GM18873 (cell line): ENCODE results near the gene CIB2.
"Not testable (repeated sequence)": the region's sequence is repeated elsewhere in the genome, so short reads cannot be mapped to it uniquely, and the experiment has no call there.

Experiments used
- ATAC-seq: cut with Tn5 transposase; IDR thresholded peaks from one replicate; pipeline ENCODE4 v1.9.1; 2021; ENCODE audit warnings: mild to moderate bottlenecking, moderate library complexity, moderate number of reproducible peaks; ENCODE audit not compliant: unreplicated experiment, low FRiP score

The CIB2 gene

DNA sequence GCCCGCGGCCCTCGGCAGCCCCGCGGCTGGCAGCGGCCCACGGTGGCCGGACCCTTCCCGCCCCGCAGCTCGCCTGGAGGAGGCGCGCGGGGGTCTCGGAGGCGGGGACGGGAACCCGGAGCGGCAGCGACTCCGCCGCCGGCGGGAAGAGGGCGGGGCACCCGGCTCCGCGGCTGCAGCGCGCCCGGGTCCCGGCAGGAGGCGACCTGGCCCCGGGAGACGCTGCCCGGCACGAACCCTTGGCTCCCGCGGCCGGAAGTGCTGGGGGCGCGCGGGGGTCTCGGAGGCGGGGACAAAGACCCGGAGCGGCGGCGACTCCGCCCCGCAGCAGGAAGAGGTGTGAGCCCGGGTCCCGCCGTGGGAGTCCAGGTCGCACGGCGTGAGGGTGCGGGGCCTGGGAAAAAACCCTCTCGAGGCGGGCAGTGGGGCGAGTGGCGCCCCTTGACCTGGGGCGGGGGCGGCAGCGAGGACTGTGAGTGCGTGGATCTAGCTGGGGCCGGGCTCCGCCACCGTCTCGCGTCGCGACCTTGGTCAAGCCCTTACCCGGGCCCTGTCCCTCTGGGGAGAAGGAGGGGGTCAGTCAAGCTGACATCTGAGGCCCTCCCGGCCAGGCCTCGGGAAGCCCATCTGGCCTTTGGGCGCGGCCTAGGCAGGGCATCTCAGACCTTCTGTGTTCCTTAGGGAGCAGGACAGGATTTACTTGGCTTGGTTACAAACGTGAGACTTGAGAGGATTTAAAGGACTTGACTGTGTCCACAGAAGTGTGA is at the start of gene CIB2:
TSS of gene CIB2 (minus strand) at position 151 of the 767 bp plus-strand sequence. CDS start 230 bp downstream, outside the sequence.
- ATAC-seq = no peak

DNA sequence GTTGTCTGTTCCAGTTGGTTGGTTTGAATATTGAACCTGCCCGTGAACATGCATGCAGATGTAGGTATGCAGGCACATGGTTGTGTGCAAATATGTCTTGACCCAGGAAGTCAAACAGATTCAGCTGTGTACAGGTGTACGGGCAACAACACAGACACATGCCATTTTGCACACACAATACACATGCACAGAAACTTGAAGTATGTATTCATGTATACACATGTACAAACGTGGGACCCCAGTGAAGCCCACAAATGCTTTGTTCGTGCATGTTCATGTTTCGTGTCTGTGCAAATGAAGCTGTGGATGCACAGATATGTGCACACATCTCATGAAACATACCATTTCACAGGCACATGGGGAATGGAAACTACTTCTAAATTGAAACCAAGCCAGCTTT is 48.7 kb upstream of the CIB2 start:
- no peak for ATAC-seq

DNA sequence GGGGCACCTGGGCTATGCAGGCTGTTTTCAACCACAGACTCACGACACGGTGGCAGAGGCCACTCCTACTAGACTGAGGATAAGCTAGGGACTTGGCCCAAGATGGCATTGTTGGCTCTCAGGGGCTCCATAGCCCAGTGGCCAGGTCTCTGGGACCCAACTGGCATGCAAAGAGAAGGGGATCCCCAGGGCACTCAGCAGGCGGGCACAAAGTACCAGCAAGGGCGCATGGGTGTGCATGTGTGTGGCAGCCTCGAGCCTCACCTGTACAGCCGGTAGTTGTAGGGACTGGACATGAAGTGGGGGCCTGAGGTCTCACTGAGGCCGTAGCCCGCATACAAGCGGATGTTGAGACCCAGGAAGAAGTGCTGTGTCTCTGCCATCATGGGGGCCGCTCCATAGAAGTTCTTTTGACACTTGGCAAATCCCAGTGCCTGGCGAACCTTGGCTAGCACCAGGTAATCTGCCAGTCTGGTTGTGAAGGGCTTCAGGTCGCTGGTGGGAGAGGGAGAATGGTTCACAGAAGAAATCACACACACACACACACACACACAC is 48.1 kb upstream of the CIB2 start:
- ATAC-seq = no peak

DNA sequence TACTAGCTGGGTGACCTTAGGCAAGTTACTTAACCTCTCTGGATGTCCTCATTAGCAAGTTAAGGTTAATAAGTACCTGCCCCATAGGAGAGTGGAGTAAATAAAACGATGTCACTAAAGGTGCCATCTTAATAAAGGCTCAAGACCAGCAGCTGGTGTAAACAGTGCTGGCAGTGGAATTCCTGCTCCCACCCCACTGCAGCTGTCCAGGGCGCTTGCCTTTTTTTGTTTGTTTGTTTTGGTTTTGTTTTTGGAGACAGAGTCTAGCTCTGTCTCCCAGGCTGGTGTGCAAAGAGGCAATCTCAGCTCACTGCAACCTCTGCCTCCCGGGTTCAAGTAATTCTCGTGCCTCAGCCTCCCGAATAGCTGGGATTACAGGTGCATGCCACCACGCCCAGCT is 46.8 kb upstream of the CIB2 start:
- no peak for ATAC-seq

DNA sequence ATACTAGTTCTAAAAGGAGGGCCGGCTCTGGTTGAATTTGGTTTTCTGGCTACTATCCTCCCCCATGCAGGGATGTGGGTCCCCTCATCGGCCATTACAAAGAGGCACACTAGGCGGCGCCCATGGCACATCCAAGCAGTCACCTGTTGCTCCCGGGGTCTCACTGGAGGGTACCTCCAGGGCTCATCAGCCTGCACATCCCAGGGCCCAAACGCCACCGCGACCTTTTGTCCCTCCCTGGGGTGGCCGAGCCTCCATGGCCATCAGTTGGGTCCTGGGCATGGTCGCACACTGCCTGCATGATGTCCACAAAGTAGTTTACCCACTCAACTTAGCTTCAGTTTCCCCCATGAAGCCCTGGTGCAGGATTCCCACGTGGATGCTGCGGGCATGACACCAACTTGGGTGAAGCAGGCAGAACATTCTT is 46.2 kb upstream of the CIB2 start:
- no peak for ATAC-seq

DNA sequence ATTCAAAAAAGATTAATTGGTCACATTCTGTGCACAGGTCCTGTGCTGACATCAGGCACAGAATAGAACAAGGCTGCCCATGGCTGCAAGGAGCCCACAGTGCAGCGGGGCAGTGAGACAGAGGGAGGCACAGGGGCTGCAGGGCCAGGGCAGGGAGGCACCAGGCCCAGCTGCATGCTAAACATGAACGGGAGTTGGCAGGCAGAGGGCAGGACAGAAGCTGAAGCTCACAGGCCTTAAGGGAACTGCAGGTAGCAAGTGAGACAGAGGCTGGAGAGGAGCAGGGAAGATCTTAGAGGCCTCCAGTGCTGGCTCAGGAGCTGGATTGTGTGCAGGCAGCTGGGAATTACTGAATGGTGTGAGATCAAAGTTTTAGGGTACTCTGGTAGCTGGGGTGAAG is 44.1 kb upstream of the CIB2 start:
- no peak for ATAC-seq

DNA sequence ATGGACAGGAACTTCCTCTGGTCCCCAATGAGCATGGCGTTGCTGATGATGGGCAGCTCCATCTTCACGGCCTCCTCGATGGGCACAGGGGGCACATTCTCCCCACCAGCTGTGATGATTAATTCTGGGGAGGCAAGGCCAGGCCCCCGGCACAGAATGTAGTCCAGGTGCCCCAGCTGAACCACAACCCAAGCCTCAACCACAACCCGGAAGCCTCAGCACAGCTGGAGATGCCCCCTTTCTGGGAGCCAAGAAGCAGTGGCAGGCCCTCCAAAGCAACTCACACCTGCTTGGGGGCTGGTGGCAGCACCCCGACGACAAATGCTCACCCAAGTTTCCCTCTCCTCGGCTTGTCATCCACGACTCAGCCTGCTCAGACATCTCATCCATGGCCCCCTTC is 43.2 kb upstream of the CIB2 start:
- ATAC-seq = no peak

DNA sequence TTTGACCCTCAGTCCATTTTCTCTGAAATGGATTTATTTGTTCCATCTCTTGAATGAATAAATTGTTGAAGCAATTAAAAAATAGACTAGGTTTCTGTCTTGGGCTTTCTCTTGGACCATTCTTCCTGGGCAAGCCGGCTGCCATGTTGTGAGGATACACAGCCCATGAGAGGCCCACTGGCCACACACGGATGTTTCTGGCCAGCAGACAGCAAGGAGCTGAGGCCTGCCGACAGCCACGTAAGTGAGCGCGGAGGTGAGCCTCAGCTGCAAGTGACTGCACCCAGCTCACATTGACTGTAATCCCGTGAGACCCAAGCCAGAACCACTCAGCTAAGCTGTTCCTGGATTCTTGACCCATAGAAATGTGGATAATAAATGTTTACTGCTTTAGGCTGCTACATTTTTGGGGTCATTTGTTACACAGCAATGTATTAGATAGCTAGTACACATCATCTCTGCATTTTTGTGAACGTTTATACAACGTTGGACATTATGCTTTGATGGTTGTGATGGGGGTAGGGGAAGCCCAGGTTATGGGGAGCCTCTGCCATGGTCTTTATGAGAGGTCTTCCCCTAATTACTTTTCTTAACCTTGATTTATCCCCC is 40.7 kb upstream of the CIB2 start:
- ATAC-seq = no peak

DNA sequence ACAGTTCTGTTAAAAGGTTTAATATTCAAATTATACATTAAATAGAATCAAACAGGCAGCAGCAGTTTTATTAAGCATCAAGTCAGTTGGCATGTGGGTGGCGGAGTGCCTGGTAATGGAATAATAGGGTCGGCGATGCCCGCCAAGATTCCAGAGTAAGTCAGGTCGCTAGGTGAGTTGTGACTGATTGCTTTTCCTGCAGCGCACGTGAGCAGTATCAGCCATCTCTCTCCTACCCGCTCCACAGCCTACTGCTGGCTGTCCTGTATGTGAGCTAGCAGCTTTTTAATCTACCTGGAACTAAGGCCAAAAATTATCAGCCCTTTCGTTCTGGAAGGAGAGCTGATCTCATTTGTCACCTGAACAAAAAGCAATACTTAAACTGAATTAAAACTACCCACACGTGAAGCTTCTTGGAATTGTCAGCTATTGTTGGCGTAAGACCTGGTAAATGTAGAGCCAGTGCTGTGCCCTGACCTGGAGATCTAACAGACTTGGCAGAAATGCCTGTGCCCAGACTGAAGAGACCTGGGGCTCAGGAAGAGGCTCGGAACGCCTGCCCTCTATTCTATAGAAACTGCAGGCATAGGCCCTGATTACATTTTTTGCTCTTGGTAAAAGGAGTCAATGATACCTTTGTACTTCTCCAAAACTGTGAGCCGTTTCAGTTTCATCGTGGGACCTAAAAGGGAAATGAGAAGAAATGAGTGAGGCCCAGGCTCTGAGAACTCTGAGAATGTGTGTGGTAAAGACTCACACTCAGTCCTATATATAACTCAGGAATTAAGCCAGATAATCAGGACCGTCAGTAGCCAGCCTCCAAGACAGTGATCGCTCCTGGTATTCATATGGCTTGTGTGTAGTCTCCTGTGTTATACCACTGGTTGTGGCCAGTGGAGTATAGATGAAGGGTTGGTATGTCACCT is 39.9 kb upstream of the CIB2 start:
- ATAC-seq = no peak

DNA sequence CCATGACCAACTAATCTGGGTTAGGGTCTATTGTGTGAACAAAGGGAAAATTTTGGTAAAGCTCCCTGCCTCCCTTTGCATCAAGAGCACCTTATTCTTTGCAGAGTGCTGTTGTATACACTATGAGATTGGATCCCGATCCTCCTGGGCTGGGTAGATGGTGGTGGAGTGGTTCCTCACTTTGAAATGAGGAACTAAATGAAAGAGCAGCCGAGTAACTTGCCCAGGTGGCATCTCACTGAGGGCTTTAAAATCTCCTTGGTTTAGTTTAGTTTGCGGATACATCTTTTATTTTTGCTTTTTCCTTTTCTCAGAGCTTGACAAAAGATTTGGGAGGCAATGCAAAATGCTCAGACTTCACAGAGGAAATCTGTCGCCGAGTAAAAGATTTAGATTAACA is 37.4 kb upstream of the CIB2 start:
- ATAC-seq = no peak

DNA sequence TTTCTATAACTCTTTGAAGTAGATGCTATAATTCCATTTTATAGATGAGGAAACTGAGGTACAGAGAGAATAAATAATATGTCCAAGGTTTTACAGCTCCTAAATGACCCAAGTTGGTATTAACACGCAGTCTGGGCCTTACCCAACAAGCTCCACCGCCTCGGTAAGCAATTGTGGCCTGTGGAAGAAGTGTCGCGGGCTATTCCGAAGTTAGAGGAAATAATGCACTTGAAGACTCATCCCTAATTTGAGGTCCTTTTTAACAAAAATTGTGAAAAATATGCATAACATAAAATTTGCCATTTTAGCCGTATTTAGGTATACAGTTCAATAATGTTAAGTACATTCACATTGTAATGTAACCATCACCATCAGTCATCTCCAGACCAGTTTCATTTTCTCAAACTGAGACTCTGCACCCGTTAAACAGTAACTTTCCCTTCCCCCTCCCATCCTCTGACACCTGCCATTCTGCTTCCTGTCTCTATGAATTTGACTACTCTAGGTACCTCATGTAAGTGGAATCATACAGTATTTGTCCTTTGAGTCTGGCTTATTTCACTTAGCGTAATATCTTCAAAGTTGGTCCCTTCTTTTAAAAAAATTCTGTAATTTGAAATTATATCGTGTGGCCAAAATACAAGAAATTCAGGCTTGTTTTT is 36.1 kb upstream of the CIB2 start:
- ATAC-seq = peak; percentile 65

DNA sequence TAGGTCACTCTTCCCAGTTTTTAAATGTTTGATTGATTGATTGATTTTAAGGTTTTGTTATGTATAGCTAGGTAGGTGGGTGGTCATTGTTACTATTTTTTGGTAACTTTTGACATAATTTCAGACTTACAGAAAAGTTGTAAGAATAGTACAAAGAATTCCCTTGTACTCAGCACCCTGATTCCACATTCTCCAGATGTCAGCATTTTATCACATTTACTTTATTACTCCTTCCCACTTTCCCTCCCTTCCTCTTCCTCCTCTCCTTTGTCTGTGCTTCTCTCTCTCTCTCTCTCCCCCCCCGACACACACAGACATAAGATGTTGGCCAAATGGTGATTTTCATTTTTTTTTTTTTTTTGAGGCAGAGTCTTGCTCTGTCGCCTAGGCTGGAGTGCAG is 32.8 kb upstream of the CIB2 start:
- ATAC-seq = no peak

DNA sequence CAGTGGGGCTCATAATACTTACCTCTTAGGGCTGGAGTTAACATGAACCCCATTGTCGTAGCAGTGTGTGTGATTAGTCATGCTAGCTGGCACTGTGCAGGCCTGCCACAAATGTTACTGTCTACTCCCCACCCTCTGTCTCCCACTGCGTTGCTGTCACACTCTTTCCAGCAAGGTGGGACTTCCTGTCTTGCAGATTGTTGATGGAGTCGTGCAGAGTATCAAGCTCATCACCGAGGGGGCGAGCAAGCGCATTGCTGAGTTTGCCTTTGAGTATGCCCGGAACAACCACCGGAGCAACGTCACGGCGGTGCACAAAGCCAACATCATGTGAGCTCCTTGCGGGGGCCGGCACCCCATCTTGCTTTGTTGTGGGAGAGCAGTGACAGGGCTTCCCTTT is 30.8 kb upstream of the CIB2 start:
- no peak for ATAC-seq

DNA sequence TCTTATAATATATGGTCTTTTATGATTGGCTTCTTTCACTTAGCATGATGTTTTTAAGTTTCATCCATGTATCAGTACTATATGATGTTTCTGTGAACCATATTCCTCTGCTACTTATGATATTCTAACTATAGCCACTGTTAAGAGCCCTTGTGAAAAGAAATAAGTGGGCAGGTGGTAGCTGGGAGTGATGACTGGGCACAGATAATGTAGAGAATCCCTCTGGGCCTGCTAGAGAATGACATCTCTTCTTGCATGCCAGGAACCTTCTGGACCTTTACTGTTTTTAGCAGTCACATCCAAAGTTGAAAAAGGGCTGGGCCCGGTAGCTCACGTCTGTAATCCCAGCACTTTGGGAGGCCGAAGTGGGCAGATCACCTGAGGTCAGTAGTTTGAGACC is 28.1 kb upstream of the CIB2 start:
- ATAC-seq = no peak

DNA sequence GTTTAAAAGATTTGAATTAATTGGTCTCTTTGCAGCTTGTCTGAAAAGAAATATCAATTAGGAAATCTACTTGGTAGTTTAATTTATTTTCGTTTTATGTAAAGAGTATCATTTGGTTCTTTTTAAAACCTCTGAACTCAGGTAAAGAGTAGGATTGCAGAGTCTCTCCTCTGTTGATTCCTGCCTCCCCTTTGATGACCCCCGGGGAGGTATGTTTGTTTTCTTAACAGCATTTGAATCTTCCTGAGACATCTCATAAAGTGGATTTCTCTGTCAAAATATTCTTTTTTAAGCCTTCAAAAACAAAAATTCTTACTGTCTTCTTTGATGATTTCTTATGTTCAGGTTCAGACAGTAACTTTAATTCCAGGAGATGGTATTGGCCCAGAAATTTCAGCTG is 26.0 kb upstream of the CIB2 start:
- ATAC-seq = no peak

DNA sequence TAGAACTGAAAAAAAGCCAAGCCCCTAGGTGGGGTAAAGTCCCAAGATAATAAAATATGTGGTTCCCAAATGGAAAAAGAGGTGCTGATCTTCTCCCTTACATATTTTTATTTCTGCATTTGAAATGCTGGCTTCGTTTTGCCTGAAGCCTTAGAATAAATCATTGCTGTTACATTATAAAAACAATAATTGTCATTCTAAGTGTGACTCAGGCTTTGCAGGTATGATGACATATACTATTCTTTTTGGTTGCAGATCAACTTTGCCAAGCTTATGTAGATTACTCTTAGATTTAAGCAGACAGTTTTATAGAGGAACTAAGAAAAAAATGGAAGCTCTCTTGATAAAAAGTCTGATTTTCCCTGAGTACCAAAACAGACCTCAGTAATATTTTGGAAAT is 25.4 kb upstream of the CIB2 start:
- no peak for ATAC-seq

DNA sequence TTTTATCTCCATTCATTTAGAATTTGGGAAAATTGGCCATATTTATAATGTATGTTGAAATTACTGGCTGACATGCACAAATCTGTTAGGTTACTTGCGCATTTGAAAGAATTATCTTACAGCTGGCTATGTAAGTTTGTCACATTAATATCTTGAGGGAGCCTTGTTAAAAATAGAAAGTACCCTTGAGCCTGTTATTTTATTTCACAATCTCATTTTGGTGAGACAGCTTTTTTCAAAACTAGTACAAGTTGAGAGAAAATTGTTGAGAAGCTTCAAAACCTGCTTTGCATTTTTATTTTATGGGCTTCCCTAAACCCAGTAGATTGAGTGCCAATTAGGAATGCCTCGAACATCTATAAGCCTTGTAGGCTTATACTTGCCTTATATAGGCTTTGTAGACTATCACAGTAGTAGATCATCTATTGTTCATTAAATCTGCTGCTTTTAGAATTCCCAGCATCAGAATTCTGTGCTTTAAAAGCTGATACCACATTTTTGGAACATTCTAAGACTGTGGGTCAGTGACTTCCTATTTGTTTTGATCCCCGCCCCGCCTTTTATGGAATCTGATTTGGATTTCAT is 24.2 kb upstream of the CIB2 start:
- ATAC-seq = no peak

DNA sequence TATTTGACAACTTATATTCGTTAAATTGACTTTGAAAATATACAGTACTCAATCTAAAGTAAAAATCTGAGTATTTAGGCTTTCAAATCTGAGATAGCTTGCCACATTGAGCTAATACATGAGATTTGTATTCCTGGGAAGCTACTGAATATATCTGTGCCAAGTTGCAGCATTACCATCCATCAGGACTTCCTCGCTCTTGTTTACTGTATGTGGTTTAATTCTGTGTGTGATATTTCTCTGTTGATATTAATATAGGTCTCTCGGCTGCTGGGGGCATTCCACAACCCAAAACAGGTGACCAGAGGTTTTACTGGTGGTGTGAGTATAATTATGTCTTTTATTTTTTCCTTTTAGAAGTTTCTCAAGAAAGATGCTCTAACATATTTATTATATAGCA is 23.7 kb upstream of the CIB2 start:
- no peak for ATAC-seq

DNA sequence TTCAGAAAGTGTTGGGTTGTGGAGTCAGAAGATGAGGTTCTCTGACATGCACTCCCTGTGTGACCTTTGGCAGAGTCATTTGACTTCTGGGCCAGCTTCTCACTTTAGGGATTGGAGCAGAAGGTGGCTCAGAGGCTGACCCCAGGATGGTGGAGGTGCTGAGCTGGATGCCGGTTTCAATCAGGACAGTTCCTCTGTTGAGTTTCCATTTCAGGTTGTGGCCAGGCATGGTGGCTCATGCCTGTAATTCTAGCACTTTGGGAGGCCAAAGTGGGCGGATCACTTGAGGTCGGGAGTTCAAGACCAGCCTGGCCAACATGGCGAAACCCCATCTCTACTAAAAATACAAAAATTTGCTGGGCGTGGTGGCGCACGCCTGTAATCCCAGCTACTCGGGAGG is 19.8 kb upstream of the CIB2 start:
- not testable (repeated sequence) for ATAC-seq
